K562 (cell line): ENCODE measurements around the gene THADA. TPM values are rescaled to one million over a fixed set of nuclear protein-coding genes. Genes with fewer than 3 reads are reported as not detected.

Source experiments
- CBFB ChIP-seq: sonication (generic); formaldehyde crosslinking; IDR thresholded peaks from 2 replicates; pipeline ENCODE4 v1.4.0; 2020; ENCODE audit warnings: mild to moderate bottlenecking, missing genetic modification reagents
- CSDE1 ChIP-seq, 2 experiments: fragments of 450-650 bp; IDR thresholded peaks; 2 replicates each; pipeline ENCODE4 v1.6.1; 2016; ENCODE audit warnings: mild to moderate bottlenecking in 1 of 2
- ETS1 ChIP-seq: conservative IDR thresholded peaks from 2 replicates; pipeline ENCODE4 v1.6.1; 2011; ENCODE audit warnings: low read depth, mild to moderate bottlenecking, low read length; ENCODE audit not compliant: control insufficient read depth
- ETV5 ChIP-seq: sonication (generic); formaldehyde crosslinking; IDR thresholded peaks from 2 replicates; pipeline ENCODE4 v1.4.0; 2020; ENCODE audit warnings: low read depth, mild to moderate bottlenecking, missing genetic modification reagents
- FOSL1 ChIP-seq: fragments of 200-800 bp; sonication (Bioruptor generic); conservative IDR thresholded peaks from 2 replicates; pipeline ENCODE4 v1.6.1; 2016; ENCODE audit warnings: missing genetic modification characterization, missing compliant biosample characterization
- KAT7 ChIP-seq: sonication (generic); formaldehyde crosslinking; IDR thresholded peaks from 2 replicates; pipeline ENCODE4 v1.8.0; 2022; ENCODE audit warnings: missing genetic modification reagents, mild to moderate bottlenecking, borderline replicate concordance
- KDM2B ChIP-seq: fragments of 250-450 bp; sonication (Bioruptor Pico); IDR thresholded peaks from 2 replicates; pipeline ENCODE4 v1.8.0; 2021; ENCODE audit warnings: mild to moderate bottlenecking, moderate library complexity
- KLF13 ChIP-seq: fragments of 450-650 bp; IDR thresholded peaks from 2 replicates; pipeline ENCODE4 v1.6.1; 2016; ENCODE audit warnings: missing genetic modification characterization, low read depth, mild to moderate bottlenecking, missing compliant biosample characterization, moderate library complexity, borderline replicate concordance
- MLLT1 ChIP-seq, 2 experiments: fragments of 450-650 bp; IDR thresholded peaks; 2 replicates each; pipeline ENCODE4 v1.6.1; 2016
- NR1H2 ChIP-seq: sonication (generic); formaldehyde crosslinking; IDR thresholded peaks from 2 replicates; pipeline ENCODE4 v1.4.0; 2020; ENCODE audit warnings: mild to moderate bottlenecking, missing genetic modification reagents
- PHB2 ChIP-seq: fragments of 450-650 bp; IDR thresholded peaks from 2 replicates; pipeline ENCODE4 v1.6.1; 2017; ENCODE audit warnings: low read depth
- POLR2B ChIP-seq: fragments of 450-650 bp; IDR thresholded peaks from 2 replicates; pipeline ENCODE4 v1.6.1; 2018; ENCODE audit warnings: low read depth; ENCODE audit not compliant: partially characterized antibody
- RBBP5 ChIP-seq: fragments of 200-600 bp; sonication (generic); IDR thresholded peaks from 2 replicates; pipeline ENCODE4 v1.6.1; 2012; ENCODE audit warnings: borderline replicate concordance, mild to moderate bottlenecking, low read length, control low read depth, inconsistent platforms; ENCODE audit not compliant: insufficient read depth, poor library complexity, severe bottlenecking
- RBM14 ChIP-seq: fragments of 200-400 bp; formaldehyde crosslinking; IDR thresholded peaks from 2 replicates; pipeline ENCODE4 v1.6.1; 2018; ENCODE audit warnings: low read depth, mild to moderate bottlenecking, low read length, moderate library complexity, borderline replicate concordance; ENCODE audit not compliant: insufficient read depth
- TAF7 ChIP-seq: fragments of 450-650 bp; IDR thresholded peaks from 2 replicates; pipeline ENCODE4 v1.6.1; 2016; ENCODE audit warnings: missing genetic modification characterization, missing compliant biosample characterization
- TCF7L2 ChIP-seq: fragments of 150-350 bp; IDR thresholded peaks from 2 replicates; pipeline ENCODE4 v1.6.1; 2016; ENCODE audit warnings: low read depth, mild to moderate bottlenecking, low read length, moderate library complexity
- ZBED1 ChIP-seq: IDR thresholded peaks from 2 replicates; pipeline ENCODE4 v1.6.1; 2014
- polyA plus RNA-seq, 8 experiments: library from polyadenylated mRNA; depleted of rRNA in 4 of 8; stranded (reverse) in 5 of 8; unstranded in 3 of 8; fragments of >200 nt; fragmentation: Nextera tagmentation in 2 of 8; fragmentation: Illumina TruSeq in 1 of 8; extraction: Ambion mirVana in 2 of 8; extraction: Trizol in 1 of 8; gene quantifications; 2 replicates each; pipeline versions ENCODE4 v1.2.1 to v1.2.3, GENCODE V29; 2011 to 2014; ENCODE audit warnings: inconsistent platforms in 1 of 8, missing spikeins in 1 of 8
- total RNA-seq, 7 experiments: library from RNA; depleted of rRNA in 6 of 7; stranded (reverse); fragments of >200 nt in 6 of 7; fragmentation: Illumina TruSeq in 2 of 7; extraction: Trizol in 2 of 7; gene quantifications; 2 replicates each; pipeline versions ENCODE4 v1.2.1 to v1.2.3, GENCODE V29; 2011 to 2021; ENCODE audit warnings: low replicate concordance in 1 of 7
- TF ChIP-seq, protein P1 (sequence below), 2 experiments: fragments of 450-650 bp in 1 of 2; IDR thresholded peaks; 2 replicates each; pipeline ENCODE4 v1.6.1; 2011 to 2017; ENCODE audit warnings: low read depth in 2 of 2, antibody characterized with exemption in 1 of 2, borderline replicate concordance in 1 of 2, low read length in 1 of 2, mild to moderate bottlenecking in 1 of 2, mixed read lengths in 1 of 2; ENCODE audit not compliant: control insufficient read depth in 1 of 2
- TF ChIP-seq, protein P2 (sequence below): fragments of 250-450 bp; sonication (Bioruptor Pico); IDR thresholded peaks from 2 replicates; pipeline ENCODE4 v1.5.0; 2021

THADA gene
- total and polyA plus RNA-seq, 9 of the 15 experiments (the other 6 are each of a cell fraction or from before 2014, with no cell fraction given) = 17.8 to 34.7 (median 31.9) TPM

DNA sequence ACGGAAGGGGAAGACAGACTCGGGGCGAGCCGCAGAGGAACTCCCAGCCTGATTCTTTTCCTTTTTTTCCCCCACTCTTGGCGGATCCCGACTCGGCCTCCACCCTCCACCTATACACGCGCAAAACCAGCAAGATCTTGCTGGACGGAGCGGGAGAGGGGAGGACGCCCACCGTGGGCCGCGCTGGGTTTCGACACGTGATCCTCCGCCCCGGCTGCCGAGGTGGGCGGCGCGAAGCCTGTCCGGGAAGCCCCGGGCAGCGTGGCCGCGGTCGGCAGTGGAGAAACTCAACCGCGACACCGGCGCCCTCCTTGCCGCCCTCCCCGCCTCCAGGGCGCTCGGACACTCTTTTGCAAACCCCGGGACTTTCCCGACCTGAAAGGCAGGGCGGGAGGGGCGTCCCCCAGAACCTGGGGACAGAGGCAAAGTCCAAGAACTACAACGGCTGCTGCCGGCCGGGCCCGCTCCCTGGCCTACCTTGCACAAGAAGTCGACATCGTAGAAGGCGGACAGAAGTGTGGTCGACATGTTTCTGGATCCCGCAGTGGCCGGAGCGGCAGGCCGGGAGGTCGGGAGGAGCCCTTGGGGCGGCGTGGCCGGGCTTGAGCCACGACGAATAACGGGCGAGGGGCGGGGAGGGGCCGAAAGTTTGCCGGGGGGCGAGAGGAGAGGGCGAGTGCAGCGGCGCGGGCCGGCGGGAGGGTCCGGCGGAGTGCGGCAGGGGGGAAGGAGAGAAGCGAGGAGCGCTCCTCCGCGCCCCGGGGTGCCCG lies 369.9 kb downstream of the THADA start (continued):
- TF ChIP-seq ETS1 (no peak; the same call in 1 of the 2 replicates), KAT7 (CRISPR knock-in tag) (peak; percentile 82; the same call in 1 of the 2 replicates), RBBP5 (peak; percentile 9), ZBED1 (no peak), KDM2B (CRISPR knock-in tag) (0 out of 2 replicates have a peak, but pooled peaks have one; percentile 19), MLLT1 (IDR thresholded peaks at IDR 0.05) (peak; percentile 82 to 90), TCF7L2 (no peak), CBFB (CRISPR knock-in tag) (peak; percentile 83), KLF13 (tag) (no peak; the same call in 1 of the 2 replicates), TAF7 (tag) (peak; percentile 5; the same call in 1 of the 2 replicates), PHB2 (no peak), RBM14 (peak; percentile 70; the same call in 1 of the 2 replicates), CSDE1 (IDR thresholded peaks at IDR 0.05) (no peak), POLR2B (peak; percentile 53), FOSL1 (tag) (no peak), ETV5 (peak; percentile 67; the same call in 1 of the 2 replicates), NR1H2 (CRISPR knock-in tag) (peak; percentile 87; the same call in 1 of the 2 replicates)
- TF ChIP-seq, protein P1, sequence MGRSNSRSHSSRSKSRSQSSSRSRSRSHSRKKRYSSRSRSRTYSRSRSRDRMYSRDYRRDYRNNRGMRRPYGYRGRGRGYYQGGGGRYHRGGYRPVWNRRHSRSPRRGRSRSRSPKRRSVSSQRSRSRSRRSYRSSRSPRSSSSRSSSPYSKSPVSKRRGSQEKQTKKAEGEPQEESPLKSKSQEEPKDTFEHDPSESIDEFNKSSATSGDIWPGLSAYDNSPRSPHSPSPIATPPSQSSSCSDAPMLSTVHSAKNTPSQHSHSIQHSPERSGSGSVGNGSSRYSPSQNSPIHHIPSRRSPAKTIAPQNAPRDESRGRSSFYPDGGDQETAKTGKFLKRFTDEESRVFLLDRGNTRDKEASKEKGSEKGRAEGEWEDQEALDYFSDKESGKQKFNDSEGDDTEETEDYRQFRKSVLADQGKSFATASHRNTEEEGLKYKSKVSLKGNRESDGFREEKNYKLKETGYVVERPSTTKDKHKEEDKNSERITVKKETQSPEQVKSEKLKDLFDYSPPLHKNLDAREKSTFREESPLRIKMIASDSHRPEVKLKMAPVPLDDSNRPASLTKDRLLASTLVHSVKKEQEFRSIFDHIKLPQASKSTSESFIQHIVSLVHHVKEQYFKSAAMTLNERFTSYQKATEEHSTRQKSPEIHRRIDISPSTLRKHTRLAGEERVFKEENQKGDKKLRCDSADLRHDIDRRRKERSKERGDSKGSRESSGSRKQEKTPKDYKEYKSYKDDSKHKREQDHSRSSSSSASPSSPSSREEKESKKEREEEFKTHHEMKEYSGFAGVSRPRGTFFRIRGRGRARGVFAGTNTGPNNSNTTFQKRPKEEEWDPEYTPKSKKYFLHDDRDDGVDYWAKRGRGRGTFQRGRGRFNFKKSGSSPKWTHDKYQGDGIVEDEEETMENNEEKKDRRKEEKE (IDR thresholded peaks at IDR 0.05; ENCODE audit: borderline replicate concordance in 1 of 2, control insufficient read depth in 1 of 2, low read depth in 2 of 2, low read length in 1 of 2) = no peak
- TF ChIP-seq, protein P2, sequence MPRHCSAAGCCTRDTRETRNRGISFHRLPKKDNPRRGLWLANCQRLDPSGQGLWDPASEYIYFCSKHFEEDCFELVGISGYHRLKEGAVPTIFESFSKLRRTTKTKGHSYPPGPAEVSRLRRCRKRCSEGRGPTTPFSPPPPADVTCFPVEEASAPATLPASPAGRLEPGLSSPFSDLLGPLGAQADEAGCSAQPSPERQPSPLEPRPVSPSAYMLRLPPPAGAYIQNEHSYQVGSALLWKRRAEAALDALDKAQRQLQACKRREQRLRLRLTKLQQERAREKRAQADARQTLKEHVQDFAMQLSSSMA (CRISPR knock-in tag) = no peak
